Subcutaneous adipose tissue (tissue), 4 donors: ENCODE data around the gene PDGFD. TPM values are rescaled to one million over a fixed set of nuclear protein-coding genes. Genes with fewer than 3 reads are reported as not detected.

Source experiments
- CTCF ChIP-seq: fragments of 450-650 bp; IDR thresholded peaks from one replicate; pipeline ENCODE4 v1.5.1; 2016; ENCODE audit warnings: low read depth, mild to moderate bottlenecking, control low read depth, antibody characterized with exemption, moderate library complexity
- total RNA-seq, 4 donors: library from RNA; depleted of rRNA; stranded (reverse); fragments of >200 nt; gene quantifications; one replicate each; pipeline ENCODE4 v1.1.0, GENCODE V29; 2016

Gene PDGFD
- total RNA-seq, 4 donors from 2014 or later: 19.4 to 77.7 (median 44.9) TPM

GRCh38 chr11:104113541-104113940, 50.4 kb downstream of the PDGFD start:
- no peak for TF ChIP-seq CTCF

DNA sequence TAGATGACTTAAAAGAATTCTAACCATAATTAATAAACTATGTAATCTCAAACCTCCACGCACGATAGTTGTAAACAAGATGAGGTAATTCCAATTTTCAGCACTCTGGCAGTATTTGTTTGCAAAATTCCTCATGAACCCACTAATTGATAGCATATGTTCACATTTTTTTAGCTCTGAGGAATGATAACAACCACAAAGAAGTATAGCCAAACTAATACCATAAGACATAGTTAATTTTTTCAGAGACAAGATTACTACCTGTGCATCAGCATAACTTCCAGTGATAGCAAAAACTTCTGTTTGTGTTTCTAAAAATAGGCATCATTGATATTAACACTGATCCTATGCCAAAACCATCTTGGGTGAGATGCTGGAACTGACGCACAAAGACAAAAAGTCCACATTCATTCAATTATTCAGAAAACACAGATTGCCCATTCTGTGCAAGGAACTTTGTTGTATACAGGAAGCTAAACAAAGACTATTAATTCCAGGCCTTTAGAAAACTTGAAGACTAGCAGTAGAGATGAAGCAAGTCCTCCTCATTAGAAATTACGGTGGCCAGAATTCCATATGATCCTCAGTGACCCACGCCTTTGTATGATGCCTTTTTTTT, 57.7 kb downstream of the PDGFD start:
- TF ChIP-seq CTCF: no peak

GRCh38 chr11:104105155-104105554, 58.8 kb downstream of the PDGFD start:
- no peak for TF ChIP-seq CTCF

DNA sequence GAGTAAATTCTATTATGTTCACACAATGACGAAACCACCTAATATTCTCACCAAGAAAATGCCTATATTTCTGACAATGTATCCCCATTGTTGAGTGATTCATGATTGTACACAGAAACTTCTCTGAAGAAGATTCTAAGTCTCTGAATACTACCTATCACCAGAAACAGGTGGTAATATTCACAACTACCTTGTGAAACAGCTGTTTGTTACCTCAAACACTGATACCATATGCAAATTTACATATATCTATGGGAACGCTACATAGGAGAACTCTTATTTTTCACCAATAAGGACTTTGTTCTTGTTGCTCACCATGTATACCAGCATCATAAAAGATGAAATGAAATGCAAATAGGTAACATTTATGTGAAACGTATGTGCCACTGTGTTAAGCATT, 59.3 kb downstream of the PDGFD start:
- TF ChIP-seq CTCF: no peak

- TF ChIP-seq CTCF: no peak
Measured at GRCh38 chr11:104104201-104104600, 59.7 kb downstream of the PDGFD start.

- TF ChIP-seq CTCF: no peak
Measured at GRCh38 chr11:104098555-104098954, 65.4 kb downstream of the PDGFD start.

DNA sequence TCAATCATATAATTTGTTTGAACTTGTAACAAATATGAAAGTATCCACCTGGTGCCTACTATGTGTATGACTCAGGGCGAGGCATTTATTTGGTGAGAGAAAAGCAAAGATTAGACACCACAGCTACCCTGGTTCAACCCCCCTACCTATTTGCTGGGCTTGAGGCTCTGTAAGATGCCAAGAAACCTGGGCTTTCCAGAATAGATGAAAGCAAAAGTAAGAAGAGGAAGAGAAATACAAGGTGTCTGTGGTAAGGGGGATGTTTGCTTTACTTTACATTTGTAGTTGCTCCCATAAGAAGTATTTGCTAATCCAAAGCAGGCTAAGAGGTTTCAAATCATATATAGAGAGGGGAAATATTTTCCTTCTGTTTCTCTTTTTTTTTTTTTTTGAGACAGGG, 65.8 kb downstream of the PDGFD start:
- no peak for TF ChIP-seq CTCF
